Activated gamma-delta T cell (primary cell): Measurements from ENCODE around the gene TMEM139.
"Not testable (repeated sequence)": the region's sequence is repeated elsewhere in the genome, so short reads cannot be mapped to it uniquely, and the experiment has no call there.

Experiments
- DNase-seq: peaks from one replicate; lab custom pipeline; 2025; lab: John Stamatoyannopoulos, UW

TMEM139 gene

GRCh38 chr7:143289421-143289820 is 4.7 kb downstream of the TMEM139 start:
- no peak for DNase-seq

DNA sequence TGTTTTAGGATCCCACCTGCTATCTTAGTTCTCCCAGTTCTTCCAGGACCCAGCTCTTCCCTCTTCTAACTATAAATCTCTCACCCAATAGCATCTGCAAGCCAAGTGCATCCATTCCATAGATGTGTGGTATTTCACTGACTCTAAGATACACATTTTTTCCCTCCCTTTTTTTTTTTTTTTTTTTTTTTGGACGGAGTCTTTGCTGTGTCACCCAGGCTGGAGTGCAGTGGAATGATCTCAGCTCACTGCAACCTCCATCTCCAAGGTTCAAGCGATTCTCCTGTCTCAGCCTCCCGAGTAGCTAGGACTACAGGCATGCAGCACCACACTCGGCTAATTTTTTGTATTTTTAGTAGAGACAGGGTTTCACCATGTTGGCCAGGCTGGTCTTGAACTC is 5.1 kb downstream of the TMEM139 start:
- DNase-seq, result not testable (repeated sequence)

DNA sequence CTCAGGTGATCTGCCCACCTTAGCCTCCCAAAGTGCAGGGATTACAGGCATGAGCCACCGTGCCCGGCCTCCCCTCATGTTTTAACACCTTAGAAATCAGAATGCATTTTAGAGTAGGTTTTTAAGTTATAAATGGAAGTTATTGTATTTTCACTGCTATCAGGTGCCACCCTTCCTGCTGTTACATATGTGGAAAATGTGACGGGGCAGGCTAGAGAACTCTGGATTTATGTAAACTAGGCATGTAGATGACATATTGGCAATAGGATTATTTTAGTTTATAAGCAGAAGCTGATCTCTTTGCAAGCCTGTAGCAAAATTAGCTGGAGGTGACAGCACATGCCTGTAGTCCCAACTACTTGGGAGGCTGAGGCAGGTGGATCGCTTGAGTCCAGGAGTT is 5.5 kb downstream of the TMEM139 start:
- no peak for DNase-seq

GRCh38 chr7:143292876-143293275 is 8.1 kb downstream of the TMEM139 start:
- DNase-seq, result no peak

DNA sequence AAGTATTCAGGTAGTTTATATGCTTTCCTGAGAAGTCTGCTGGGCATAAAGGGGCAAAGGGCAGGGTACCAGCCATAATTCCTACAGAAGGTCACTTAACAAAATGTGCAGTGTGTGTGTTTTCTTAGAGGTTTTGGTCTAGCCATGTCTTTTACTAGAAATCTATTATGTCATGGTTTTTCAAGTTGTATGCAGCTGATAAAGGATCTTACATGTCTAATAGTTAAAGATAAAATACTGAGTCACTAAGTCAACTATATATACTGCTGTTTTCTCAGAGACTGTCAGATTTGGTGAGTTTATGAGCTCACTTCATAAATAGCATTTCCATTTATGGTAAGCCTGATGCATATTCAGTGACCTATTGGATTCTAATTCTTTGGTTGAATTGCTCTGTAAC is 11.1 kb downstream of the TMEM139 start:
- DNase-seq, result no peak

DNA sequence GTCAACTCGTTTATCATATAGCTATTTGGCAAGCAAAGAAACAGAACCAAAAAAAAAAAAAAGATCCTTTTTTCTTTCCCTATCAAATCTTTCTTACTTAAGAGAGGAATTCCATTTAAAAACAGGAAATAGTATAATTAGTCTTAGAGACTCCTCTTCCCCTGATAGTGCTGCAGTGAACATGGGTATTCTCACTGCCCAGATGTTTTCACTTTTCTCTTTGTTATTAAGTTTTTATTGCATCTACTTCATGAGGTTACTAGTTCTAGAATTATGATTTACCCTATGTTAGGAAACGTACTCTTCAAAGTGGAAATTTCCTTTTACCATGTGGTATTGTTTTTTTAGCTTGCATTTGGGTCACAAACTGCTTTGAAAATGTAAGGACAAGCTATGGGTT is 11.9 kb downstream of the TMEM139 start:
- DNase-seq, result no peak

DNA sequence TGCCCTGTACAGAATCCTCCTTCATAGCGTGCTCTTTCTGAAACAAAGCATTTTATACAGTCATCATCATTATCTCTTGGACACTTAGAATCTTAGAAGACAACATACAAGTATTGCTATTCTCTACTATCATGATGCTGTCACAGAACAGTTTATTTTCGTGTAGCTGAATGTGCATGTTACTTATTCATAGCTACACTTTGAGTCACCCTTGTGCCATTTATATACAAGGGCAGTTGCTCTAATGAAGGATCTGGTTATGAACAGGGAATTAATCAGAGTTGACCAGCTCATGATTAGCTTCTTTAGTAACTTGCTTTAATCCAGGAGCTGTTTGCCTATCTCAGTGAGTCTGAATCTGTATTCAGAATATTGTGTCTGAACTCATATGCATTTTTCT is 14.6 kb downstream of the TMEM139 start:
- no peak for DNase-seq

DNA sequence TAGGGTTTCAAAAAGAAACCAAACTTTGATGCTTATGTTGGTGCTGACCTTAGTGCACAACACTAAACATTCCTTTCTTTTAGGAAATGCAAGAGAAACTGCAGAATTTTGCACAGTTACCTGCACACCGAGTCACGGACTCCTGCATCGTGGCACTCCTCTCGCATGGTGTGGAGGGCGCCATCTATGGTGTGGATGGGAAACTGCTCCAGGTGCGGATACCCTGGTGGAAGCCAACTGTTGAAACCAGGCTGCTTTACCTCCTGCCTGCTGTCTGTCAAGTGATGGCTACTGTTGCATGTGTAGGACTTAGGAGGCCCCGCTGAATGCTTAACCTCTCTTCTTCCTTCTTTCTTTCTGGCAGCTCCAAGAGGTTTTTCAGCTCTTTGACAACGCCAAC is 15.1 kb downstream of the TMEM139 start:
- no peak for DNase-seq

GRCh38 chr7:143300959-143301935 is 16.5 kb downstream of the TMEM139 start:
- DNase-seq, result no peak

GRCh38 chr7:143303733-143304132 is 19.0 kb downstream of the TMEM139 start:
- no peak for DNase-seq

- DNase-seq, result no peak
These were observed 20.2 kb downstream of the TMEM139 start for GRCh38 chr7:143304938-143305337.

DNA sequence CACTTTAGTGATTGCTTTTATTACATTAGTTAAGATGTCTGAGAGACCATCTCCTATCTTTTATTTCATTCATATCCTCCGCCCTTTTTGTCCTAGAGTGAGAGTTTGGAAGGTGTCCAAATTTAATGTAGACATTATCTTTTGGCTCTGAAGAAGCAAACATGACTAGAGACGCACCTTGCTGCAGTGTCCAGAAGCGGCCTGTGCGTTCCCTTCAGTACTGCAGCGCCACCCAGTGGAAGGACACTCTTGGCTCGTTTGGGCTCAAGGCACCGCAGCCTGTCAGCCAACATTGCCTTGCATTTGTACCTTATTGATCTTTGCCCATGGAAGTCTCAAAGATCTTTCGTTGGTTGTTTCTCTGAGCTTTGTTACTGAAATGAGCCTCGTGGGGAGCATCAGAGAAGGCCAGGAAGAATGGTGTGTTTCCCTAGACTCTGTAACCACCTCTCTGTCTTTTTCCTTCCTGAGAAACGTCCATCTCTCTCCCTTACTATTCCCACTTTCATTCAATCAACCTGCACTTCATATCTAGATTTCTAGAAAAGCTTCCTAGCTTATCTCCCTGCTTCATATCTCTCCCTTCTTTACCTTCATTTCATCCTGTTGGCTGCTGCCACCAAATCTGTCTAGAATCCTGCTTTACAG is 20.8 kb downstream of the TMEM139 start:
- DNase-seq, result peak; percentile 14

DNA sequence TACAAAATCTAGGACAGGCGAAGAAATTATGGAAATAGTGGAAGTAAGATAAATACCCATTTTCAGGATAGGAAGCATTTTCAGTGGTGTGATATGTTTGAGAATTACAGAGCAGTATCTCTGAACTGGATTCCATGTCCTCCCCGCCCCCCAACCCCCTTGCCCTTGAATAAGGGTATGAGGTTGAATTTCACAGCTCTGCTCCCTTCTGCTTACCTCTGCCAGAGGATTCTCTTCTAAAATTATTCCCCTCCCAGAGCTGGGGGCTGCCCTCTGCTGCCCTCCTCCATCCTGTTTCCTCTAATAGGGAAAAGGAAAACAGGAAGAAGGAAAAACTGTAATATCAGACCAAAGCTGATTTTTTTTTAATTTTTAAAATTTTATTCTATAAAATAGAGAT is 23.9 kb downstream of the TMEM139 start:
- DNase-seq, result no peak

DNA sequence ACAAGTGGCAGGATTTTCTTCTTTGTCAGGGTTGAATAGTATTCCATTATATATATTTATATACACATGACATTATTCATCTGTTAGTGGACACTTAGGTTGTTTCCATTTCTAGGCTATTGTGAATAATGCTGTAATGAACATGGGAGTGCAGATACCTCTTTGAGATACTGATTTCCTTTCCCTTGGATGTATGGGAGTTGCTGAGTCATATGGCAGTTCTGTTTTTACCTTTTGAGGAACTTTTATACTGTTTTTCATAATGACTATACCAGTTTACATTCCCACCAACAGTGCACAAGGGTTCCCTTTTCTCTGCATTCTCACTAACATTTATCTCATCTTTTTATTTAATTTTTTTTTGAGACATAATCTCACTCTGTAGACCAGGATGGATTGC is 29.4 kb downstream of the TMEM139 start:
- no peak for DNase-seq

DNA sequence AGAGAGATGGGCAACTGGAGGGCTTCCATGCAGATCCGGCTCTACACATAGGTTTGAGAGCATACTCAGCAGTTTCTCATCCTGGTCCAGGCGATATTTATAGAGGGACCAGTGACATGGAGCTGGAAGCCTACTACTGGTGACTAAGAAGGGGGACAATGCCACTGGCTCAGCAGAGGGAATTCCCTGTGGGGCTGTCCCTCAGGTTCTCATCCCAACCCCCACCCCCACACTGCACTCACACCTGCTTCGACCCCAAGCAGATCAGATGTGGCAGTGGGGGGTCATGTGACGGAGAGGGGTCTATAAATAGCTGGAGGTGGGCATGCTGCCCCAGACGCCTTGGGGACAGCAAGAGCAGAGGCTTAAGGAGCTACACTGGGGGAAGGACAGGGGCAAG is 31.0 kb downstream of the TMEM139 start, which contains the start of gene CLCN1:
Gene CLCN1 (plus strand): TSS at position 336 of the 400 bp plus-strand sequence. CDS start 102 bp downstream, outside the sequence.
- DNase-seq, result no peak

DNA sequence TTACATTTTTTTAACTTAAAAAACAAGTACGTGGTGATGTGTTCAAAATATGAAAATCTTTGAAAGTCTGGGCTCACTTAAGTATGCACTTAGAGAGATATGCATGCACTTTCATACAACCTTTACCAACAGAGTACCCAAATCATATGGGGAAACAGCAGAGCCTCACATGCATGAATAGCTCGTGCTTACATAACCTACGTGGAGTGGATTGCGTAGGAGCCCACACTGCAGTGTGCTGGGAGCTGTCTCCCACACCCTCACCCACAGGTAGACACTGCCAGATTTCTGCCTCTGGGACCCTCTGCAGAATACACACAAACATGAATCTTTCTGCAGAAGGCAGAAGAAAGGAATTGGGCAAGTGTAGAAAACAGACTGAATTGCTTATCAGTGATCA is 31.7 kb downstream of the TMEM139 start:
- no peak for DNase-seq

- no peak for DNase-seq
These were observed 33.9 kb downstream of the TMEM139 start for GRCh38 chr7:143318661-143319060.

DNA sequence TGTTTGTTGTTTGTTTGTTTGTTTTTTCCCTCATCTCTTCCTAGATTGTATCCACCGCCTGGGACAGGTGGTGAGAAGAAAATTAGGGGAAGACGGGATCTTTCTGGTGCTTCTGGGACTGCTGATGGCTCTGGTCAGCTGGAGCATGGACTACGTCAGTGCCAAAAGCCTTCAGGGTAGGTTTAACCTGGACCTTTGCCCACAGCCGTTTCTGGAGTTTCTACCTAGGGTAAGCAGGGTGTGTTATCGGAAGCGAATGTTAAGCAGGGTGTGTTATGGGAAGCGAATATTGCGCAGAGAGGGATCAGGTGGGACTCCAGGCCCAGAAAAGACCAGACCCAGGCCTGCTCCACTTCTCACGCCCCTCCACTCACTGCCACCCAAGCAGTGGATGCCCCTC is 35.9 kb downstream of the TMEM139 start:
- DNase-seq, result no peak

- no peak for DNase-seq
These were observed 36.5 kb downstream of the TMEM139 start for GRCh38 chr7:143321242-143321641.

GRCh38 chr7:143321734-143322133 is 37.0 kb downstream of the TMEM139 start:
- DNase-seq, result no peak

DNA sequence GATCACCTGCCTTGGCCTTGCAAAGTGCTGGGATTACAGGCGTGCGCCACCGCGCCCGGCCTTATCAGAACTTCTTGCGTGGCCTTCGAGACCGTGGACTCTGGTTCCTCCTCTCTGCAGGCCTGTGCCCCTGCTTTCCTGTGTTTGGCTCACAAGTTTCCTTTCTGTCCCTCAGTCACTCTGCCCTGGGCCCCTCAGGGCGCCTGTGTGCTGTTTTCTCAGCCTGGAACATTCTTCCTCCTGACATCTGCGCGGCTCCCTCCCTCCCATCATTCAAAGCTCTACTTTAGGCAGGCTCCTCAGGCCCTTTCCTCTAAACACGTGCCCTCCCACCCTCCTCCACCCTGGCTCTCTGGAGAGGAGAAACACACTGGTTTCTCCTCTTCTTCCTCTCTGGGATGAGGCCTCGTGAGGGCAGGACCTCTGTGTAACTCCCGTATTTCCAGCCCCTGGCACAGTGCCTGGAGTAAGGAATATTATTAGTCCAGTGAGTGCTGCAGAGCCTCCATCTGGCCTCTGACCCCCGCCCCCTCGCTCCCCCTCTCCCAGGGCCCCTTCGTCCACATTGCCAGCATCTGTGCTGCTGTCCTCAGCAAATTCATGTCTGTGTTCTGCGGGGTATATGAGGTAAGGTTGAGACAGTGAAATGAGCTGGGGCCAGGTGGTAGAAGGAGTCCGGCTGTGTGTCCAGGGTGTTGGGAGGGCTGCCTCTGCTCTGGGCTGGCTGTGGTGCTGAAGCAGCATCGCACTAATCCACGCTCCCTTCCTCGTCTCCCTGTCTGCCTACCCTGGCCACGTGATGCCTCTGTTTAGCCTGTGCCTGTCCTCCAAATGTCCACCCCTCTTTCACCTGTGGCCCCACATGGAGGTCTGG is 38.2 kb downstream of the TMEM139 start:
- DNase-seq, result no peak

DNA sequence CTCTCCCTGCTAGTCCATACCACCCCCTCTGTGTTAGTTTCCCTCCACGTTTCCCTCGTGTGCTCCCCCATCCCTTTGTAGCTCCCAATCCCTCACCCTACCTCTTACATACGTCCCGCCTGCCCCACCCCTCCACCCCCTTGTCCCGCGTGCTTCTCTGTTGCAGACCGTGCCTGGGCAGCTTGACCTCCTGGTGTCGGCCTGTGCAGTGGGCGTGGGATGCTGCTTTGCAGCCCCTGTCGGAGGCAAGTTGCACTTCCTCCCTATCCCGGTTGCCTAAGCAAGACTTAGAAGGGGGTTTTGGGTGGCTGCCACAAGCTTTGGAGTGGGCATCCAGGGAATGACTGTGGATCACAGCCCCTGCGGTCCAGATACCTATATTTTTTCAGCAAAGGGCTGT is 38.9 kb downstream of the TMEM139 start:
- no peak for DNase-seq
